DMS53 (cell line): ENCODE results near the gene RCOR1.
"Not testable (repeated sequence)": the region's sequence is repeated elsewhere in the genome, so short reads cannot be mapped to it uniquely, and the experiment has no call there.

ENCODE experiments used
- DNase-seq: peaks from one replicate; lab custom pipeline; 2025; lab: John Stamatoyannopoulos, UW

RCOR1 gene

DNA sequence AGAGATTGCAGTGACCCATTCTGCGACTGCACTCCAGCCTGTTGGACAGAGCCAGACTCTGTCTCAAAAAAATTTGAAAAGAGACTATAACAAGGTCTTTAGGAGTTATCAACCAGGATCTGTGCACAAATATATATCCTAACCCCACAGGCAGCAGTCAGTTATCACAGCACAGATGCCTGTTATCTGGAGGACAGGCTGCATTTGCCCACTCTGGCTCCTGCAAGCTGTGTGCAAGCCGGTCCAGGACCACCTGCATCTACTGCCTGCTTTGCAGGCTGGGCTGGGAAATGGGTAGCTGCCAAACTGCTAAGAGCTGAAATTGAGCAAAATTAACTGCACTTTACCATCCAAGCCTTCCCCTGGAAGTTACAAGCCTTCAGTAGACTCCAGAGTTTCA lies 21.4 kb upstream of the RCOR1 start:
- no peak for DNase-seq

- no peak for DNase-seq
Measured at GRCh38 chr14:102571478-102572042, 20.9 kb upstream of the RCOR1 start.

- not testable (repeated sequence) for DNase-seq
Measured at GRCh38 chr14:102573161-102573560, 19.3 kb upstream of the RCOR1 start.

GRCh38 chr14:102573591-102574046 lies 18.8 kb upstream of the RCOR1 start:
- peak; percentile 26 for DNase-seq

DNA sequence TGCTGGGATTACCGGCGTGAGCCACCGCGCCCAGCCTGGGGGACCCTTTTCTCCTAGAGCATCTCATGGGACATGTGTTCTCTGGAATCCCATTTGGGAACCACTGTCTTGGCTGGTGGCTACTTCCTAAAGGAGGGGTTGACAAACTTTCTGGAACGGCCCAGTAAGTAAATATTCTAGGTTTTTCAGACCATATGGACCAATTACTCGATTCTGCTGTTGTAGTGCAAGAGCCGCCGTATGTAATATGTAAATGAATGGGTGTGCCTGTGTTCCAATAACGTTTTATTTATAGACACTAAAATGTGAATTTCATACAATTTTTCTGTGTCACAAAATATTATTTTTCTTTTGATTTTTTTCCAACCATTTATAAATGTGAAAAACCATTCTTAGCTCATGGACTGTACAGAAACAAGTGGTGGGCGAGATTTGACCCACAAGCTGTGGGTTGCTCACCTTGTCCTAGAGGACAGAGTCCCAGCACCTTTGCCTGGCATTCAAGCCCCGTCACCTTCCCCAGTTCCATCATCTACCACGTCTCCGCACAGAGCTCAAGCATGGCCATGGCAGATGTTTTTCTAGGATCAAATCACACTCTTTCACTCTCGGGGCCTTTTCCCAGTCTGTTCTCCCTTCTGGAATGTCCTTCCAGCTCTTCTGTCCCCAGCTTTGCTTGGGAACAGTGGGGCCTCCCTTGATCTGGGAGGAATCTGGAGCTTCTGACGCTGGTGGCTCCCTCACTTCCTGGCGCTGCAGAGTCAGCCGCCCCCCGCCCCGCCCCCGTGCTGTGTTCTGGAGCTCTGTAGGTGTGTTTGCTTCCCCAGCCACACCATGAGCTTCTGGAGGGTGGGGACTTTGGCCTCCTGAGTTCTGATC lies 17.9 kb upstream of the RCOR1 start:
- no peak for DNase-seq

GRCh38 chr14:102575160-102575845 lies 17.1 kb upstream of the RCOR1 start:
- no peak for DNase-seq

- not testable (repeated sequence) for DNase-seq
Measured at GRCh38 chr14:102575846-102576428, 16.5 kb upstream of the RCOR1 start.

- DNase-seq, result no peak
Measured at GRCh38 chr14:102578821-102579220, 13.6 kb upstream of the RCOR1 start.

GRCh38 chr14:102579696-102580549 lies 12.5 kb upstream of the RCOR1 start:
- no peak for DNase-seq

GRCh38 chr14:102580550-102581110 lies 11.8 kb upstream of the RCOR1 start:
- DNase-seq, result no peak

DNA sequence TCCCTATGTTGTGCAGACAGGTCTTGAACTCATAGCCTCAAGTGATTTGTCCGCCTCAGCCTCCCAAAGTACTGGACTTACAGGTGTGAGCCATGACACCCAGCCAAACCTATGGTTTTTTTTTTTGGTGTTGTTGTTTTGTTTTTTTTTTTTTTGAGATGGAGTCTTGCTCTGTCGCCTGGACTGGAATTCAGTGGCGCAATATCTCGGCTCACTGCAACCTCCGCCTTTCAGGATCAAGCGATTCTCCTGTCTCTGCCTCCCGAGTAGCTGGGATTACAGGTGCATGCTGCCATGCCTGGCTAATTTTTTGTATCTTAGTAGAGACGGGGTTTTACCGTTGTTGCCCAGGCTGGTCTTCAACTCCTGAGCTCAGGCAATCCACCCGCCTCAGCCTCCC lies 11.3 kb upstream of the RCOR1 start:
- no peak for DNase-seq

DNA sequence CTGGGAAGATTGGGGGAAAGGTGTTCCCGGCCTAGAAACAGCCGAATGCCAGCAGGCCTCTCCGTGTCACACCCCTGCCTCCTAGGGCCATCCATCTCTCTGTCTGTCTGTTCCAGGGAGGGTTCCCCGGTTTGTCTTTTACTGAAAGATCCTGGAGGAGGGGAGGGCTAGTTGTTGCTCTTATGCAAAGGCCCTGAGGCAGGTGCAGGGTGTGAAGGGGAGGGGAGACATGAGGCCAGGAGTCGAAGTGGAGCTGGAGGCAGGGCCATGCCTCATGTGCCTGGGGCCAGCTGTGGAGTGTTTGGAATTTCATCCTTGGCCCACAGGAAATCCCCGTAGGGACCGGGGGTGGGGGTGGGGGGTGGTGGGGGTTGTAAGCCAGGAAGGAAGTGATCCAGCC lies 8.7 kb upstream of the RCOR1 start:
- DNase-seq, result no peak

GRCh38 chr14:102584871-102585869 lies 7.3 kb upstream of the RCOR1 start:
- DNase-seq, result no peak

- DNase-seq, result no peak
Measured at GRCh38 chr14:102586420-102587104, 5.9 kb upstream of the RCOR1 start.

DNA sequence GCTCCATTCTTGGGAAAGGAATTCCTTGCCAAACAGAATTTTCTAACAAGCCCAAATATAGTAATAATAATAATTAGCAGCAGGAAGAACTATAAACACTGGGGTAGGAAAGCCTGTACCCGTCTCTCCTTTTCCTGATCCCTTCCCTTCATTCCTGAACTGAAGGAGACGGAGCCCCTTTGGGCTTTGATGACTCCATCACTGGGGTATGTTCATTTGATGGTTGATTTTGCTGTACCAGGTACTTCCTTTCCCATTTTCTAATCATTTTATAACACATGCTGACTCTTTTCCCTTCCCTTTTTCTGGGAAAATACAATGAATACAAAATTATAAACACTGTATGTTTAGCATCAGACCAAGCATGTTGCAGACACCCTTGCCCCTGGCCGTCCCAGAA lies 3.6 kb upstream of the RCOR1 start:
- DNase-seq, result no peak

DNA sequence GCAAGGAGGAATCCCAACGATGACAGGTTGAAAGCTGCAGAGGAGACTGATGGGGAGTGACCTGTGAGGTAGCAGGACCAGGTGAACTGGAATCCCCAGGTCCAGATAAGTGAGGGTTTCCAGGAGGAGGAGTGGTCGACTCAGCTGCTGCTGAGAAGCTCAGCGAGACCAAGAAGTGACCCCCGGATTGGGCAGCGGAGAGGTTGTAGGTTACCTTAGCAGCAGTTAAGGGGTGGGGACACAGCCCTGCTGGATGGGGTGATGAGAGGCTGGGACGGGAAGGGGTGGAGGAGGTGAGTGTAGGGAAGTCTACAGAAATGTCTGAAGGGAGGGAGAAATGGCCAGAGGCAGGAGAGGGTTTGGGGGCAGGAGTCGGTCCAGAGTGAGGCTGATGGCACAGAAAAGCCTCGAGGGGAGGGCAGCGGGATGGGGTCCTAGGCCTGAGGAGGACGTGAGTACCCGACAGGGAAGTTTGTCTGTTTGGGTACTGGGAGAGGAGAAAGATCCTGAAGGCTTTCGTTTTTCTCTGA lies 2.6 kb upstream of the RCOR1 start:
- no peak for DNase-seq

DNA sequence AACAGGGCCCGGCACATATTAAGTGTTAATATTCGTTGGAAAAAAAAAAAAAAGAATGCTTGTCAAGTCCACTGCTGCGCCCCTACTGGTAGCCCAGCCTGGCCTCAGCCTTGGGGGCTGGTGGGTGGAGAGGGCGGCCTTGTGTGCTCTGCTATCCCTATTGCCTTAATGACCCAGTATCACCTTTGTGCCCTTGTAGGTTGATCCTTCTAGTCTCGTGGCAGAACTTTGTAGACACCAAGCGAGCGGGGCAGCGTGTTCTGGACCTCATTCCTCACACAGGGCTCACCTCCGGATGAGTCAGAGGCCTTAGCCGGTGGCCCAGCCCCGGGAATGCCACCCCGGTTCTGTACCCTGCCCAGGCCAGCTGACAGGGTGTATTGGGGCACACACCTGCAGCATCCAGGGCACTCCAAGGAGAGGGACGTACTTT lies 1.8 kb upstream of the RCOR1 start:
- peak; percentile 13 for DNase-seq

- DNase-seq, result peak; percentile 47
Measured at GRCh38 chr14:102591372-102591943, 991 bp upstream of the RCOR1 start.

DNA sequence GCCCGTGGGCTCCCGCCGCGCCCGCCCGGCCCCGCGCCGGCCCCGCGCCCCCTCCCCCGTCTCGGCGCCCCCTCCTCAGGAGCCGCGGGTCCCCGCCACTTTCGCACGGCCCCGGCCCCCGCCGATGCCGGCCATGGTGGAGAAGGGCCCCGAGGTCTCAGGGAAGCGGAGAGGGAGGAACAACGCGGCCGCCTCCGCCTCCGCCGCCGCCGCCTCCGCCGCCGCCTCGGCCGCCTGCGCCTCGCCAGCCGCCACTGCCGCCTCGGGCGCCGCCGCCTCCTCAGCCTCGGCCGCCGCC lies 263 bp downstream of the RCOR1 start:
- peak; percentile 62 for DNase-seq
